Measurements from ENCODE around the gene TAF4. TPM values are rescaled to one million over a fixed set of nuclear protein-coding genes. Genes with fewer than 3 reads are reported as not detected.

Gene TAF4
- total RNA-seq, 2 donors from 2014 or later = 10.4 to 11.0 TPM

DNA sequence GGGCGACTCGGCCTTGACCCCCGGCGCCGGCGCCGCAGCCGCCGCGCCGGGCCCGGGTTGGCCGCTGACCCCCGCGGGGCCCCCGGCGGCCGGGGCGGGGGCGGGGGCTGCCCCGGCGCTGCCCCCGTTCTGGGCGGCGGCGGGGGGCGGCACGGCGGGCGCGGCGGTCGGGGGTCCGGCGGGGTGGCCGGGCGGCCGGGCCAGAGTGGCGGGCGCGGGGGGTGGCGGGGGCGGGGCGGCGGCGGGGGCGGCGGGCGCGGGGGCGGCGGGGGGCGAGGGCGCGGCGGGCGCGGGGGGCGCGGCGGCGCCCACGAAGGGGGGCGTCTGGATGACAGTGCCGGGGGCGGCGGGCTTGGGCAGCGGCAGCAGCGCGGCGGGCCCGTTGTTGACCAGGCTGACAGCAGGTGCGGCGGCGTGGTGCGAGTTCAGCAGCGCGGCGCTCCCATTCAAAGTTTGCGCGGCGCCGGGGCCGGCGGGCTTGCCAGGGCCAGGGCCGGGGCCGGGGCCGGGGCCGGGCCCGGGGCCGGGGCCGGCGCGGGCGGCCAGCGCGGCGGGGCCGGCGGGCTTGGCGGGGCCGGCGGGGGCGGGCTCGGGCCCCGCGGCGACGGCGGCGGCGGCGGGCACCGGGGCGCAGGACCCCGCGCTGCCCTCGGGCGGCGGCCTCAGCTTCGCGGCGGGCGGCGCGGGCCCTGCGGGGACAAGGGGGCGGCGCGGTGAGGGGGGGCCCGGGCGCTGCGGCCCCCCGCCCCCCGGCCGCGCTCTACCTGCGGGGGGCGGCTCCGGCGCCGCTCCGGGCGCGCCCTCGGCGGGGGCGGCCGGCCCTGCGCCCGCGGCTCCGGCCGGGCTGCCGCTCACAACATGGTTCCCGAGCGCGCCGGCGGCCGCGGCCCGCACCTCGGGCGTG, 659 bp downstream of the TAF4 start:
- no peak for ATAC-seq (ENCODE audit: insufficient number of reproducible peaks, low FRiP score, low read depth)
- no peaks in the 10 kb centered on the region for H3K36me3 ChIP-seq
- TF ChIP-seq, protein P1, sequence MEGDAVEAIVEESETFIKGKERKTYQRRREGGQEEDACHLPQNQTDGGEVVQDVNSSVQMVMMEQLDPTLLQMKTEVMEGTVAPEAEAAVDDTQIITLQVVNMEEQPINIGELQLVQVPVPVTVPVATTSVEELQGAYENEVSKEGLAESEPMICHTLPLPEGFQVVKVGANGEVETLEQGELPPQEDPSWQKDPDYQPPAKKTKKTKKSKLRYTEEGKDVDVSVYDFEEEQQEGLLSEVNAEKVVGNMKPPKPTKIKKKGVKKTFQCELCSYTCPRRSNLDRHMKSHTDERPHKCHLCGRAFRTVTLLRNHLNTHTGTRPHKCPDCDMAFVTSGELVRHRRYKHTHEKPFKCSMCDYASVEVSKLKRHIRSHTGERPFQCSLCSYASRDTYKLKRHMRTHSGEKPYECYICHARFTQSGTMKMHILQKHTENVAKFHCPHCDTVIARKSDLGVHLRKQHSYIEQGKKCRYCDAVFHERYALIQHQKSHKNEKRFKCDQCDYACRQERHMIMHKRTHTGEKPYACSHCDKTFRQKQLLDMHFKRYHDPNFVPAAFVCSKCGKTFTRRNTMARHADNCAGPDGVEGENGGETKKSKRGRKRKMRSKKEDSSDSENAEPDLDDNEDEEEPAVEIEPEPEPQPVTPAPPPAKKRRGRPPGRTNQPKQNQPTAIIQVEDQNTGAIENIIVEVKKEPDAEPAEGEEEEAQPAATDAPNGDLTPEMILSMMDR (IDR thresholded peaks at IDR 0.05) = no peak
- H3K4me1 ChIP-seq (ENCODE audit: control insufficient read depth in 1 of 2, low read depth in 2 of 2) = peaks cover 21 to 36% of the 10 kb centered on the region in 2 donors
- H3K4me3 ChIP-seq = peak overlapping the region; percentile 71
- no peak overlapping the region for H3K27ac ChIP-seq
- H3K9me3 ChIP-seq = no peaks in the 10 kb centered on the region
- DNase-seq (ENCODE audit: low spot score) = no peak
- H3K27me3 ChIP-seq (replicated peaks; ENCODE audit: insufficient read depth) = no peaks in the 10 kb centered on the region

DNA sequence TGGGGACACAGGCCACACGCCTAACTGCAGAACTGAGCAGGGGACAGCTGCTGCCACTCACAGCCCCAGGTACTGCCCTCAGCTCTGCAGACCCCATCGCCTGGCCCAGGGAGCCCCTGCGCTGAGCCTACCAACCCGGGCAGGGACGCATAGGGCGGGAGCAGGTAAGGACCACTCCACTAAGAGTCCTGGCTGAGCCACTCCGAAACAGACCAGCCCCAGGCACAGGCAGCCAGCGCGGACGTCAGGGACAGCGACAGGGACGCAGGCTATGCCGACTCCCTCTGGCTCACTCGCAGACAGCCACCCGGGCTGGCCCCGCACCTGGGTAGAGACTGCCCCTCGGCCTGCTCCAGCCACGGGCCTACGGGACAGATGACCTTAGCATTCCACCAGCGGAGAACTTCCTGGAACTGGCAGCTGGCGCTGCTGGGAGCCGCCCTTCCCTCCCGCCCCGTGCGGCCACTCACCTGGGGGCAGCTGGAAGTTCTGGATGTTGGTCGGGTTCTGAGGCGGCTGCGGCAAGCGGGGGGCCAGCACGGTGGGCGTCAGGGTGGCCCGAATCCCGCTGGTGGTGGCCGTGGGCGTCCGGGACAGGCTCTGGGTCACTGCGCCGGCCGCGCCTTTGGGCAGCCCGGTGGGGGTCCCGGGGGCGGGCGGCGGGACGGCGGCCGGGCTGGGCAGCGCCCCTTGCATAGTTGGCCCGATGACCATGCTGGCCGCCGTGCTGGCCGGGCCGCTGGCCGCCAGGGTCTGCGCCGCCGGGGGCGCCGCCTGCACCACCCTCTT, 1.5 kb downstream of the TAF4 start:
- ATAC-seq (ENCODE audit: insufficient number of reproducible peaks, low FRiP score, low read depth) = no peak
- H3K36me3 ChIP-seq = no peaks in the 10 kb centered on the region
- H3K27ac ChIP-seq = no peak overlapping the region
- H3K4me3 ChIP-seq = peak overlapping the region; percentile 64
- no peaks in the 10 kb centered on the region for H3K27me3 ChIP-seq (replicated peaks; ENCODE audit: insufficient read depth)
- TF ChIP-seq, protein P1 (IDR thresholded peaks at IDR 0.05) = no peak
- H3K9me3 ChIP-seq = no peaks in the 10 kb centered on the region
- DNase-seq (ENCODE audit: low spot score) = no peak
- peaks cover 21 to 36% of the 10 kb centered on the region in 2 donors for H3K4me1 ChIP-seq (ENCODE audit: control insufficient read depth in 1 of 2, low read depth in 2 of 2)

DNA sequence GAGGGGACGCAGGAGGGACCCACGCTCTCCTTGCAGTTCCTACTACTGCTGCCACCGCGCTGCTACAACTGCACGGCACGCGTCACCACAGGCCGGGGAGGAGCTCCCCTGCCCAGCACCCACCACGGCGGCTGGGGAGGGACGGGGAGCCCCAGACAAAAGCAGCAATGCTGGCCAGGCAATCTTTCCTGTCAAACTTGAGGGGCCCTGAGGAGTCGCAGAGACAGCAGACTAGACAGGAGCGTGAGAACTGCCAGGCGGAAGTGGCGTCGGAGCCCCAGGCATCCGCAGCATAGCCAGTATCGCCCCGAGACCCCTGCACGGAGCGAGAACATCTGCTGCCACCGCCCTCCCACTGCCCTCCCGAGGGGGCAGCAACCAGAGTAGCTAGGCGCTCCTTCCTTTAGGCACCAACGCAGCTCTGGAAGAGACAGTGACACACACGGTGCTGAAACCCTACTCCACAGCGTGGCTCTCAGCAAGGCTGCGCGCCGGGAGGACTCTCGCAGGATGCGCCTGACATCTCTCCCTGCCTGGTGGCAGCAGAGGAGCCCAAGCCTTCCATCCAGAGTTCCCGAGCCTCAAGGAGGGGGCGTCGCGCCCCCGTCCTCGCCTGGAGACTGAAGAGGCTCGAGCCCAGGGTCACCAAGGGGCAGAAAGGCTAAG, 2.2 kb downstream of the TAF4 start:
- Histone ChIP-seq H3K36me3 (no peaks in the 10 kb centered on the region), H3K4me3 (peak overlapping the region; percentile 64), H3K9me3 (no peaks in the 10 kb centered on the region), H3K27ac (no peak overlapping the region), H3K27me3 (replicated peaks; ENCODE audit: insufficient read depth) (no peaks in the 10 kb centered on the region), H3K4me1 (ENCODE audit: control insufficient read depth in 1 of 2, low read depth in 2 of 2) (peaks cover 21 to 36% of the 10 kb centered on the region in 2 donors)
- DNase-seq (ENCODE audit: low spot score) (no peak), ATAC-seq (ENCODE audit: insufficient number of reproducible peaks, low FRiP score, low read depth) (no peak)
- TF ChIP-seq, protein P1 (IDR thresholded peaks at IDR 0.05) = no peak

DNA sequence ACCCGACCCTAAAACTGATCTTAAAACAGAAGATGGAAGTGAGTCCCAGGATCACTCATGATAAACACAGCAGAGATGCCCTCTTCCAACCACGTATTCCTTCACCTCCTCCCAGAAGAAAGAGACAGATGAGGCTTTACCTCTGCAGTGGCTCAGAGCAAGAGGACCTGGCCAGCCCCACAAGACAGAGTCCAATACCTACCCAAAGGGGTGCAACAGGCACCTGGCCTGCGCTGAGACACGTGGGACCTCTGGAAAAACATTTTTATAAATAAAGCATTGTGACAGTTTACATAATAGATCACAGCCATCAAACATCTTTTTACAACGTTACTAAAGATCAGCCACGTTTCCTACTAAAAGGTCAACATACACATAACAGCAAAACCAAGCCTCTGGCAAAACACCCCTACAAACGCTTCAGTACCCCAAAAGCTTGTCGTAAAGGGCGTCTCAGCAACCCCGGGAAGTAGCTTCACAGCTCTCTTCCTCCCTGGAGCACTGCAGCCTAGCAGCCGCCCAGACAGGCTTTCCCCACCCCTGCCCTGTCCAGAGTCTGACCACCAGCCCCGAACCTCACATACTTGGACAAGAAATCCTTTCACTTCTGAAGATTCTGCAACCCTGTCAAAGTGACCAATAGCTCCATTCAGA, 2.9 kb downstream of the TAF4 start:
- Histone ChIP-seq H3K4me3 (no peak overlapping the region), H3K27me3 (replicated peaks; ENCODE audit: insufficient read depth) (no peaks in the 10 kb centered on the region), H3K36me3 (no peaks in the 10 kb centered on the region), H3K4me1 (ENCODE audit: control insufficient read depth in 1 of 2, low read depth in 2 of 2) (peaks cover 21 to 35% of the 10 kb centered on the region in 2 donors), H3K27ac (no peak overlapping the region), H3K9me3 (no peaks in the 10 kb centered on the region)
- TF ChIP-seq, protein P1 (IDR thresholded peaks at IDR 0.05) = no peak
- no peak for ATAC-seq (ENCODE audit: insufficient number of reproducible peaks, low FRiP score, low read depth)
- no peak for DNase-seq (ENCODE audit: low spot score)
